WERI-Rb-1 (cell line): ENCODE data around the gene GRIN2D.

ENCODE experiments used
- DNase-seq: peaks from one replicate; pipeline ENCODE4 v3.0.0-alpha.2; 2020
- H3K27ac ChIP-seq: fragments of 250-450 bp; sonication (Bioruptor Pico); 2 replicates; pipeline ENCODE4 v1.5.1; 2020; ENCODE audit warnings: mild to moderate bottlenecking, moderate library complexity
- H3K27me3 ChIP-seq: fragments of 250-450 bp; sonication (Bioruptor Pico); 2 replicates; pipeline ENCODE4 v1.5.1; 2021; ENCODE audit warnings: mild to moderate bottlenecking, low read depth, moderate library complexity; ENCODE audit not compliant: insufficient read depth, severe bottlenecking
- H3K36me3 ChIP-seq: fragments of 250-450 bp; sonication (Bioruptor Pico); 2 replicates; pipeline ENCODE4 v1.5.1; 2020; ENCODE audit warnings: mild to moderate bottlenecking, moderate library complexity
- H3K4me3 ChIP-seq: 2 replicates; pipeline ENCODE4 v1.5.1; 2011; ENCODE audit warnings: low read depth, mild to moderate bottlenecking, control low read depth, low read length
- H3K9me3 ChIP-seq: fragments of 250-450 bp; sonication (Bioruptor Pico); 2 replicates; pipeline ENCODE4 v1.5.1; 2021; ENCODE audit warnings: mild to moderate bottlenecking, moderate library complexity; ENCODE audit not compliant: severe bottlenecking
- TF ChIP-seq, protein P1 (sequence below): IDR thresholded peaks from 2 replicates; pipeline ENCODE4 v1.5.1; 2011; ENCODE audit warnings: low read depth, mild to moderate bottlenecking, control low read depth, inconsistent platforms, low read length

The GRIN2D gene

DNA sequence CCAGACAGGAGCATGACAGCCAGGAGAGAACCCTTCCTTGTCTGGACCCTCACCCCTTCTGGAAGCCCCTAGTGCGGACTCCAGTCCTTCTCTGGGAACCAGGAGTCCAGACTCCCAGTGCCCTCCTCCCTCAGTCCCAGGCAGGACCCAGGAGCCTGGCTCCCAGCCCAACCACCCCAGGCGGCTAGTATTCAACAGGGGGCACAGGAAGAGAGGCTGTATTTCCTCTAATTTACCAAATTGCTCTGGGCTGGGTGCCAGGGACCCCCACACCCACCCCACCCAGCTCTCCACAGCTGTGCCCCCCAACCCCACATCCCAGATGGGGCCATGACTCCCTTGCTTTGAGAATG, 3.3 kb downstream of the GRIN2D start:
- peaks cover 3% of the 10 kb centered on the region; the same call in 1 of the 2 replicates for H3K36me3 ChIP-seq
- TF ChIP-seq, protein P1, sequence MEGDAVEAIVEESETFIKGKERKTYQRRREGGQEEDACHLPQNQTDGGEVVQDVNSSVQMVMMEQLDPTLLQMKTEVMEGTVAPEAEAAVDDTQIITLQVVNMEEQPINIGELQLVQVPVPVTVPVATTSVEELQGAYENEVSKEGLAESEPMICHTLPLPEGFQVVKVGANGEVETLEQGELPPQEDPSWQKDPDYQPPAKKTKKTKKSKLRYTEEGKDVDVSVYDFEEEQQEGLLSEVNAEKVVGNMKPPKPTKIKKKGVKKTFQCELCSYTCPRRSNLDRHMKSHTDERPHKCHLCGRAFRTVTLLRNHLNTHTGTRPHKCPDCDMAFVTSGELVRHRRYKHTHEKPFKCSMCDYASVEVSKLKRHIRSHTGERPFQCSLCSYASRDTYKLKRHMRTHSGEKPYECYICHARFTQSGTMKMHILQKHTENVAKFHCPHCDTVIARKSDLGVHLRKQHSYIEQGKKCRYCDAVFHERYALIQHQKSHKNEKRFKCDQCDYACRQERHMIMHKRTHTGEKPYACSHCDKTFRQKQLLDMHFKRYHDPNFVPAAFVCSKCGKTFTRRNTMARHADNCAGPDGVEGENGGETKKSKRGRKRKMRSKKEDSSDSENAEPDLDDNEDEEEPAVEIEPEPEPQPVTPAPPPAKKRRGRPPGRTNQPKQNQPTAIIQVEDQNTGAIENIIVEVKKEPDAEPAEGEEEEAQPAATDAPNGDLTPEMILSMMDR = no peak
- H3K27ac ChIP-seq = no peak overlapping the region
- H3K9me3 ChIP-seq = no peaks in the 10 kb centered on the region
- DNase-seq = no peak
- H3K4me3 ChIP-seq = no peak overlapping the region
- no peaks in the 10 kb centered on the region for H3K27me3 ChIP-seq

DNA sequence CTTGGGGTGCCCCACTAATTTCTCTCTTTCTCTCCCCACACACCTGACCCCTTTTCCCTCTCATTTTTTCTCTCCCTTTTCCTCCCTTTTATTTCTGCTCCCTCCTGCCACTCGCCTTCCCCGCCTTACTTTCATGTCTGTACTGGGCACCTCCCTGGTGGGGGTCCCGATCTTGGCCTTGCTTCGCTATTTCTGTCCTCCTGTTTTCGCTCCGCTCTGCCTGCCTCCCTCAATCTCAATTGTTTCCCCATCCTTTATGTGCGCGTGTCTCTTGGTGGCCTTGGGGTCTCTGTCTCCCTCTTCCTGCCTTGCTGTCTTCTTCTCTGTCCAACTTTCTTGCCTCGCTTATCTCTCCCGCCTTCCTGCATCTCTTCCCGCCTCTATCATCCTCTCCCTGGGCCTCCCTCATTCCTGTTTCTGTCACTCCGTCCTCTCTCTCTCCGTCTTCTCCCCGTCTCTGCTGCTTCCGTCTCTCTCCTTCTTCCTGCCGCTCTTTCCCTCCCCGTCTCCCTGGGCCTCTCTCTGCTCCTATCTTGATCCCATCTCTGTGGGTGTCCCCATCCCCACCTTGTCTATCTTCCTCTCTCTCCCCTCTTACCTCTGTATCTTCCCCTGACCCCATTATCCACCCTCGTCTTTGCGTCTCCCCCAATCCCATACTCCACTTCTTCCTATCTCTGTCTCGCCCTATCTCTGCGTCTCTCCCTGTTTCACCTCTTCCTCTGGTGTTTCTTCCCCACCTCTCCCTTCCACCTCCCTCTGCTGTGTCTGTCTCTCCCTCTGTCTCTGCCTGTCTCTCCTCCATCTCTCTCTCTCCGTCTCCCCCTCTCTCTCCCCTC, 4.0 kb downstream of the GRIN2D start:
- peaks cover 3% of the 10 kb centered on the region; the same call in 1 of the 2 replicates for H3K36me3 ChIP-seq
- H3K27ac ChIP-seq = no peak overlapping the region
- DNase-seq = no peak
- H3K9me3 ChIP-seq = no peaks in the 10 kb centered on the region
- no peak overlapping the region for H3K4me3 ChIP-seq
- TF ChIP-seq, protein P1 = no peak
- H3K27me3 ChIP-seq = no peaks in the 10 kb centered on the region

DNA sequence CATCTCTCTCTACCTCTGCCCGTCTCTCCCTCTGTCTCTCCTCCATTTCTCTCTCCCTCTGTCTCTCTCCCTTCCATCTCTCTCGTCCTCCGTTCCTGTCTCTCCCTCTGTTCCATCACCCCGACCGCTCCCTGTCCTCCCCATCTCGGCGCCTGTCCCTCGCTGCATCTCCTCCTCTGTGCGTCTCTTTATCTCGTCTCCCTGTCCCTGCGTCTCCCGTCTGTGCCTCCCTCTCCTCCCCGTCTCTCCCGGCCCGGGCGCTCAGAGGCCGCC, 4.6 kb downstream of the GRIN2D start:
- H3K27me3 ChIP-seq = no peaks in the 10 kb centered on the region
- TF ChIP-seq, protein P1 = no peak
- no peak overlapping the region for H3K4me3 ChIP-seq
- H3K27ac ChIP-seq = no peak overlapping the region
- H3K36me3 ChIP-seq = peaks cover 3% of the 10 kb centered on the region; the same call in 1 of the 2 replicates
- DNase-seq = no peak
- H3K9me3 ChIP-seq = no peaks in the 10 kb centered on the region

DNA sequence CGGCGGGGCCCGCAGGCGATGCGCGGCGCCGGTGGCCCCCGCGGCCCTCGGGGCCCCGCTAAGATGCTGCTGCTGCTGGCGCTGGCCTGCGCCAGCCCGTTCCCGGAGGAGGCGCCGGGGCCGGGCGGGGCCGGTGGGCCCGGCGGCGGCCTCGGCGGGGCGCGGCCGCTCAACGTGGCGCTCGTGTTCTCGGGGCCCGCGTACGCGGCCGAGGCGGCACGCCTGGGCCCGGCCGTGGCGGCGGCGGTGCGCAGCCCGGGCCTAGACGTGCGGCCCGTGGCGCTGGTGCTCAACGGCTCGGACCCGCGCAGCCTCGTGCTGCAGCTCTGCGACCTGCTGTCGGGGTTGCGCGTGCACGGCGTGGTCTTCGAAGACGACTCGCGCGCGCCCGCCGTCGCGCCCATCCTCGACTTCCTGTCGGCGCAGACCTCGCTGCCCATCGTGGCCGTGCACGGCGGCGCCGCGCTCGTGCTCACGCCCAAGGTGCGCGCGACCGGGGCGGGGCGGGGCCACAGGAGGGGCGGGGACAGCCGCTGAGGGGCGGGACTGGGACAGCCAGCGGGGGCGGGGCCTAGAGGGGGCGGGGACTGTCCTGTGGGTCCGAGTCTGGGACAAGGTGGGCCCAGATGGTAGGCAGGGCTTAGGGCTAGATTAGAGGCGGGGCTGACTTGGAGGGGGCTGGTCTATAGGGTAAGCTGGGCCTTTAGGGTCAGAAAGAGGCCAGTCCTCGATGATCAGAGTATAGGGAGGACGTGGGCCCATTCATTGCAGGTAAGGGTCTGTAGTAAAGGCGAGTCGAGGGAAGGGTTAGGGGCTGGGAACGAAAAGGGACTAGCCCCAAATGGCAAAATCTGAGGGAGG, 5.1 kb downstream of the GRIN2D start:
- no peak for DNase-seq
- Histone ChIP-seq H3K36me3 (peaks cover 3% of the 10 kb centered on the region; the same call in 1 of the 2 replicates), H3K9me3 (no peaks in the 10 kb centered on the region), H3K4me3 (no peak overlapping the region), H3K27me3 (no peaks in the 10 kb centered on the region), H3K27ac (no peak overlapping the region)
- TF ChIP-seq, protein P1 = no peak

DNA sequence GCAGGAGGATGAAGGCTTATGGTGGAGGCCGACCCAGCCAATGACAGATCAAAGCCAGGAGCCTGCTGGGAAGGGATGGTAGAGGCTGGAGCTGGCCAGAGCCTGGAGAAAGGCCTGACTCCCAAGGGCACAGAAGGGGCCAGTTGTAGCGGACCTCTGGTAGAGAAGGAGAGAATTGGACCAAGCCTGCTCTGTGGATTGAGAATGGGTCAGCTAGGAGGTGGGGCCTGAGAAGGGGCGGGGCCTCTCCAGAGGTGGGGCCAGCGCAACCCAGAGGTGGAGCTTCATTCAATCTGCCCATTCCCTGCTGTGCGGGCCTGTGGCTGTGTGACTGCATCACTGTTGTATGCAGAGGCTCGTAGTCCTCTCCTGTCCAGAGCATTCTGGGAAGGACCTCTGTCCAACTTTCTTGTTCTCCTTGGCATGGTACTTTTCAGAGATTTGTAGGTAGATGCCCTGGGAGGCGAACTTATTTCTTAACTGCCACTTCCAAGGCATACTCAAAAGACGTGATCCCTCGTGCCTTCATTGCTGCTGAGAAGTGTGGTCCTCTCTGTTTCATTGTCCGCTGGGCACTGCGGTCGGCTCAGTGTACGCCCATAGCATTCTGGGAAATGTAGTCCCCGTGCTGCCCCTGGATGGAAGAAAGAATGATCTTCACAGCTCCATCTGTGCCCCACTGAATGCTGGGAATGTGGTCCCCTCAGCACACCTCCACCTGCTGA, 6.7 kb downstream of the GRIN2D start:
- Histone ChIP-seq H3K4me3 (no peak overlapping the region), H3K36me3 (peaks cover 3% of the 10 kb centered on the region; the same call in 1 of the 2 replicates), H3K9me3 (no peaks in the 10 kb centered on the region), H3K27ac (no peak overlapping the region), H3K27me3 (no peaks in the 10 kb centered on the region)
- TF ChIP-seq, protein P1 = no peak
- no peak for DNase-seq
